HG02759 (cell line): Measurements from ENCODE around the gene SDR42E1.

Source experiments
- ATAC-seq: cut with Tn5 transposase; IDR thresholded peaks from one replicate; pipeline ENCODE4 v1.9.1; 2021; ENCODE audit warnings: mild to moderate bottlenecking, moderate library complexity; ENCODE audit not compliant: unreplicated experiment

The SDR42E1 gene, protein sequence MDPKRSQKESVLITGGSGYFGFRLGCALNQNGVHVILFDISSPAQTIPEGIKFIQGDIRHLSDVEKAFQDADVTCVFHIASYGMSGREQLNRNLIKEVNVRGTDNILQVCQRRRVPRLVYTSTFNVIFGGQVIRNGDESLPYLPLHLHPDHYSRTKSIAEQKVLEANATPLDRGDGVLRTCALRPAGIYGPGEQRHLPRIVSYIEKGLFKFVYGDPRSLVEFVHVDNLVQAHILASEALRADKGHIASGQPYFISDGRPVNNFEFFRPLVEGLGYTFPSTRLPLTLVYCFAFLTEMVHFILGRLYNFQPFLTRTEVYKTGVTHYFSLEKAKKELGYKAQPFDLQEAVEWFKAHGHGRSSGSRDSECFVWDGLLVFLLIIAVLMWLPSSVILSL

GRCh38 chr16:82011199-82011641, at the start of gene SDR42E1:
Gene SDR42E1 (minus strand): TSS chr16:82011470. CDS start chr16:82000858, 10,612 bp downstream.
- ATAC-seq: peak; percentile 98

DNA sequence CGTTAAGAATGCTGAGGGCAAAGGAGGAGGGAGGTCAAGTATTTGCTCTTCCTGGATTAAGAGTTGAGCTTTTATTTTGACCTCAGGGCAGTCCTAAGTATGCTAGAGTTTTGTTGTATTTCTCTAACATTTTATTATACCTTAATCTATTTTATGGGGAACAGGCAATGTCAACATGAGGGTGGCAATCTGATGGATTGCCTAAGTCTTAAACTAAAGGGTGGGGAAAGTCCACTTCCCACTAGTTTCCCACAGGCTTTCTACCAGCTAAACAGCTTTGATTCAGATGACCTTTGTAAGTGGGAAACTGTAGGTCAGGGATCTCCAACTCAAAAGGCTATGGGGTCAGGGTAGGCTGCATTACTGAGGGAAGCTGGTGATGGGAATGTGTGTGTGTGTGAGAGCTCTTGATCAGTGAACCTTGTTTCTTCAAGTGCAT, 48.7 kb upstream of the SDR42E1 start:
- ATAC-seq: no peak

DNA sequence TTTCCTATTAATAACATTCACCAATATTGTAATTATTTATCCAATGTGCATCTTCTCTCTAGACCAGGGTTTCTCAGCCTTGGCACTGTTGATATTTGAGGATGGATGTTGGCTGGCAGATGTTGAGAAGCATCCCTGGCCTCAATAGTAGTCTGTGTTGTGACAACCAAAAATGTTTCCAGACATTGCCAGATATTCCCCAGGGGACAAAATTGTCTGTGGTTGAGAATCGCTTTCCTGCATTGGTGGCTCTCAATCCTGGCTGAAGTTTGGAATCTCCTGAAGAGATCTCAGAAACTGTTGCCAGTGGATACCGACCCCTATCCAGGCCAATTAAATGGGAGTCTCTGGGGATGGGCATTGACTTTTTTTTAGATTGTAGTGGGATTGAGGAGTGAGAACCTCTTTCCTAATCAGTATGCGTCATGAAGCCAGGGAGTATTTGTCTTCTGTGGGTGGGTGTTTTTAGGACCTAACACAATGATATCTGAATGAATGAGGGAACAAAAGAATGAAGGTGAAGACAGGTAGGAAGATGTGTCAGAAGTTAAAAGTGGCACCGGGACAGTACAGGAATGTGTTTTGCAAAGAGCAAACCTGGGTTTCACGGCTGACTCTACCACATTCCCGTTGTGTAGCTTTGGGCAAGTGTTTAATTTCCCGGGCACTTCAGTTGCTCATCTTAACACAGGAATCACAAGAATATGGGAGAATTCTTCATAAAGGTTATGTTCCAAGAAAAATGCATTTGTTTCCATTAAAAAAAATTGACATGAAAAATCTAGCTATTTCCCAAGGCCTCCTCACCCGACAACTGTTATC, 48.1 kb upstream of the SDR42E1 start:
- ATAC-seq: no peak

GRCh38 chr16:82056550-82056896, 45.3 kb upstream of the SDR42E1 start:
- no peak for ATAC-seq

DNA sequence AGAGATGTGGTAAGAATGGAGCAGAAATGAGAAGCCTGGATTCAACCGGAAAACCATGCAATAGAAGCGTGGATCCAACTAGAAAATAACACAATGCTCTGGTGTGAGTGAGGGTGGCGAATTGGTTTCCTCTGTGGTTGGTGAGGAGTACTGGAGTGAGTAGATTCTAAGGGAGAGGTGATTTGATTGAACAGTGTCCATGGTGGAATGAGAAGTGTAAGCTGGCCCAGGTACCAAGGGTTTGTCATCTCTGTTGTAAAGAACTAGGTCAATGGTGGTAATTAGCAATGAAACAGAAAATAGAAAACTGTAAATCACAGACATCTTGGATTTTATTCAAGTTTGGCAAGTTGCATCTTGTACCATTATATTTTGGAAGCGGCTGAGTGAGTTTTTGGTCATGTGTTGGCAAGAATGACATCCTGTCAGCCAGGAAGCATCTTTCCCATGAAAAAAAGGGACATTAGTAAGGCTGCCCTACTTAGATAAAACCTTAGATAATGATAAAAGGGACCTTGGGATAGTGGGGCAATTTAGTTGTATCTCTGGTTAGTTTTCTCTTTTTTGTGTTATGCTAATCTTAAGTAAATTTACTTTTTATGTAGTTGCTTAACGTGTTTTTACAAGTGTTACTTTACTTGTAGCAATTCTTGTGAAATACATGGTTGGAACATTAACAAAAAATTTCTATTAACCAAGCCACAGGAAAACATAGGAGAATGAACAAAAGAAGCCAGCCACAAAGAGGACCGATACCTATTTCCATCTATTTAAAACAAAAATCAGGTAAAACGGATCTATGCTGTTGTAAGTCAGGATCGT, 44.7 kb upstream of the SDR42E1 start:
- no peak for ATAC-seq

DNA sequence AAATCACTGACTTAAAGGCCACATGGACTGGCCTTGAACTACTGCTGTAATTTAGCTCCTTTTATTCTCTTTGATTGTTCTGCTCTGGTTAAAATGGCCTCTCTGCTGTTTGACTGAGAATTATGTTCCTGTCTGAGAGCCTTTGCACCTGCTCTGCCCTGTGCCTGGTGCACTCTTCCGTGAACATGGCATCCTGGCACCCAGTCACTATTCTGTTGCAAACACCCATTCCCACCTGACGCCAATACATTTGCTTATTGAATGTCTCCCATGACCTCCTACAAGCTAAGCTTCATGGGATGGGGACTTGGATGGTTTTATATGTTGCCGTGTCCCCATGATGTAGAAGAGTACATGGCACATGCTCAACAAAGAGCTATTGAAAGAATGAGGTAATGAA, 43.8 kb upstream of the SDR42E1 start:
- ATAC-seq: no peak

DNA sequence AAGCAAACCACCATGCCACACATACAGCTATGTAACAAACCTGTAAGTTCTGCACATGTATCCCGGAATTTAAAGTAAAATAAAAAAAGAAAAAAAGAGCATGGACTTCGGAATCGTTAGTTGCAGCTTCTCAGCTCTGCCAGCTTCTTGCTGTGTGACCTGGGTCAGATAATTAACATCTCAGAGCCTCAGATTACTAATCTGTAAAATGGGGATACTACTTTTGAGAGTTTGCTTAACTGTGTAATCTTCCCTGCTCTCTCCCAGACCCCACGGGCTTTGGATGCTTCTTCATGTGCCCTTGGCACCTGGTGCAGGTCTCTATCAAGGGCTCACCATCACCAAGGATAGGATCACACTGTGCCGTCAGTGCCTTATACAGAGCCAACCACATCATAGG, 40.4 kb upstream of the SDR42E1 start:
- ATAC-seq: no peak

GRCh38 chr16:82050909-82051357, 39.7 kb upstream of the SDR42E1 start:
- no peak for ATAC-seq

GRCh38 chr16:82050506-82050905, 39.2 kb upstream of the SDR42E1 start:
- ATAC-seq: no peak

DNA sequence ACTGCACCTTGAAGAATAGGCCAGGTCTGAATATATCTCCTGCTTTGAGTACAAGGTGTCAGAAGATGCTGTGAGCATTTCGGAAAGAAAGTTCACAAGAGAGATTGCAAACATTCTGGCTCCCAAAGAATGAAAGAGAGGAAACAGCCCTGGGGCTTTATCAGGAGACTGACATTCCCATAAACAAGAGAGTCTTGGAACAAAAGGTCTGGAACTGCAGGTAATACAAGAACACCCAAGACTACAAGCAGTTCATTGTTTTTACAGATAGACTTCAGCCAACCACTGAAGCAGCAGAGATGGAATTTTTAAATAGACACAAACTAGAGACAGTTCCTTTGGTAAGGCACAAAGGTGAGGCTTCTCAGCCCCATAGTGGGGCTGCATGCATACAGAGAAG, 38.2 kb upstream of the SDR42E1 start:
- ATAC-seq: no peak

DNA sequence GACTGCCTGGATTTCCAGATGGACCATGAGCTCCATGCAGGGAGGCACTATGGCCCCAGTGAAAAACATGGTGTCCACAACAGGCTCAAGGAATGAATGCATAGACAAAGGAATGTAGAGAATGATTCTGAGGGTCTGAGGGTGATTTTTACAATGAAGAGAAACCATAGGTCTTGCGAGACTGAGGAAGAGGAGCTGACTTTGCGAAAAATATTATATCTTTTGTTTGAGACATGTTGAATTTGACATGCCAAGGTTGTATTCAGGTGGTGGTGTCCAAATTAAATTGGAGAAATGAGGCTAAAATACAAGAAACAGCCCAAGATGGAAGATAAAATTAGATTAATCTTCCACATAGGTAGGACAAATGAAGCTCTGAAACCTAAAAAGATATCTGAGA, 36.5 kb upstream of the SDR42E1 start:
- ATAC-seq: no peak

DNA sequence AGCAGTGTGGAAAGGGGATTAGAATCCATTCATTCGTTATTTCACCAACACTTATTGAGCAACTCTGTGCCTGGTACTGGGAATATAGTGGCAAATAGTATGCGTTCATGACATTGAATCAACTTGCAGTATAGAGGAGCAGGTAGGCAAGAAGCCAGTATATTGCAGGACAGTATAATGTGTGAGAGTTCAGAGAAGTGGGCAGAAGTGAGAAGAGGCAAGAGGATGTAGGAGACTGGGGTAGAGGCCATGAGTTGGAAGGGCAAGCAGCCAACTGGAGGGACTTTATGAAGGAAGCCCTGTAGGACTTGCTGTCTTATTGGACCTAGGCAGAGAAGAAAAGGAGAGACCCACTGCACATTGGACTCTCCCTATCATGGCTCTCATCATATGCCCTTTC, 36.1 kb upstream of the SDR42E1 start:
- no peak for ATAC-seq

GRCh38 chr16:82046941-82047340, 35.7 kb upstream of the SDR42E1 start:
- ATAC-seq: no peak

- ATAC-seq: no peak
Observed at GRCh38 chr16:82046541-82046940, 35.3 kb upstream of the SDR42E1 start.

- no peak for ATAC-seq
Observed at GRCh38 chr16:82045465-82045864, 34.2 kb upstream of the SDR42E1 start.

DNA sequence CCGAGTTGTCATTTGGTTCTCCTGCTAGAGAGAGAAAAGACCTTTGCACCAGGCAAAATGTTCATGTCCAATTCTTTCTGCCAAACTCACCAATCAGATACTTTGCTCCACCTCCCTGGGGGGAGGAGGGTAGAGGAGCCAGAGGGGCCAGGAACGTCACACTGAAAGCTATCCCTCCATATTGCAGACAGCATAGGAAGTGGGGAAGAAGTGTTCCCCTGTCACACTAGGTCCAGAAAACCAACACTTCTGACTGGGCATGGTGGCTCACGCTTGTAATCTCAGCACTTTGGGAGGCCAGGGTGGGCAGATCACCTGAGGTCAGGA, 33.3 kb upstream of the SDR42E1 start:
- ATAC-seq: no peak

- no peak for ATAC-seq
Observed at GRCh38 chr16:82043680-82044584, 32.7 kb upstream of the SDR42E1 start.

DNA sequence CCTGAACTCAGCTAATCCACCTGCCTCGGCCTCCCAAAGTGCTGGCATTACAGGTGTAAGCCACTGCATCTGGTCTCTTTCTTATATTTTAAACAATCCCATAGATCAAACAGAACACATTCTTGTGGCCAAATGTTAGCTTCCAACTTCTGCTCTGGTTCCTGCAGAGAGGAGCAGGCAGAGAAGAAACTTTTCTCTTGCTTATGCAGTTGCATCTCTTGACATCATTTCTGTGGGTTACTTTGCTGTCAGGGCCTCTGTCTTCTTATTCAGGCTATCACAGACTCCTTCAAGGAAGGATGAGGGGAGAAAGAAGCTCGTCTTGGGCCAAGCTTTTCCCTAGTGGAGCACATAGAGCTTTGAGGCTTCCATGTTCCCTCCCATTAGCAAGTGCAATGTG, 31.6 kb upstream of the SDR42E1 start:
- no peak for ATAC-seq

GRCh38 chr16:82042144-82042543, 30.9 kb upstream of the SDR42E1 start:
- ATAC-seq: no peak

DNA sequence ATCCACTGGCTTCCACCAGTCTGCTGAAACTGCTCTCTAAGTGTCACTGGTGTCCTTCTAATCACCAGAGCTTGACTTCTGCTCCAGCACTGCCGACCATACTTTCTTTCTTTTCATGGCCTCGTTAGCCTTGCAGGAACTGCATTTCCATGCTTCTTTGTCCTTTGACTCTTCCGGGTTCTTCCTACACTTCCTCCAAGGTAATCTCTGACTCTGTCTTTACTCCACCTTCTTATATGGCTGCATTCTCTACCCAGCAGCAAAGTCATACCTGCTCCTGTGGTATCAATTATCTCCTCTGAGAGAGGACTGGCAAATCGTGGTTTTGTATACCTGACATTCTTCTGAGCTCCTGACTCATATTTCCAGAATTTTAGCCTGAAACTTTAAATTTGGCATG, 30.3 kb upstream of the SDR42E1 start:
- ATAC-seq: no peak
